Brain microvascular endothelial cell (primary cell): Measurements from ENCODE around the gene KRTAP10-2.
"Not testable (repeated sequence)": the region's sequence is repeated elsewhere in the genome, so short reads cannot be mapped to it uniquely, and the experiment has no call there.

ENCODE experiments used
- DNase-seq: peaks from one replicate; pipeline ENCODE4 v3.0.0-alpha.2; 2020
- H3K27ac ChIP-seq: fragments of 250-450 bp; sonication (Bioruptor Pico); 2 replicates; pipeline ENCODE4 v1.5.1; 2020; ENCODE audit warnings: mild to moderate bottlenecking, moderate library complexity
- H3K27me3 ChIP-seq: fragments of 250-450 bp; sonication (Bioruptor Pico); replicated peaks from 2 replicates; pipeline ENCODE4 v1.5.1; 2020; ENCODE audit warnings: mild to moderate bottlenecking
- H3K36me3 ChIP-seq: fragments of 250-450 bp; sonication (Bioruptor Pico); replicated peaks from 2 replicates; pipeline ENCODE4 v1.5.1; 2020; ENCODE audit warnings: mild to moderate bottlenecking
- H3K4me3 ChIP-seq: 2 replicates; pipeline ENCODE4 v1.5.1; 2011; ENCODE audit warnings: low read depth, mild to moderate bottlenecking, control low read depth, low read length, moderate library complexity
- in situ Hi-C: cut with HindIII; loops from 2 replicates; pipeline ENCODE4 v1.10.0; 2017; ENCODE audit warnings: low sequenced_read_pairs, low pct_ligation_motif_present
- TF ChIP-seq, protein P1 (sequence below): IDR thresholded peaks from 2 replicates; pipeline ENCODE4 v1.5.1; 2011; ENCODE audit warnings: low read depth, mild to moderate bottlenecking, moderate library complexity, low read length, control low read depth, inconsistent platforms; ENCODE audit errors: missing control alignments

The KRTAP10-2 gene

GRCh38 chr21:44583089-44583799 is 31.9 kb upstream of the KRTAP10-2 start:
- TF ChIP-seq, protein P1, sequence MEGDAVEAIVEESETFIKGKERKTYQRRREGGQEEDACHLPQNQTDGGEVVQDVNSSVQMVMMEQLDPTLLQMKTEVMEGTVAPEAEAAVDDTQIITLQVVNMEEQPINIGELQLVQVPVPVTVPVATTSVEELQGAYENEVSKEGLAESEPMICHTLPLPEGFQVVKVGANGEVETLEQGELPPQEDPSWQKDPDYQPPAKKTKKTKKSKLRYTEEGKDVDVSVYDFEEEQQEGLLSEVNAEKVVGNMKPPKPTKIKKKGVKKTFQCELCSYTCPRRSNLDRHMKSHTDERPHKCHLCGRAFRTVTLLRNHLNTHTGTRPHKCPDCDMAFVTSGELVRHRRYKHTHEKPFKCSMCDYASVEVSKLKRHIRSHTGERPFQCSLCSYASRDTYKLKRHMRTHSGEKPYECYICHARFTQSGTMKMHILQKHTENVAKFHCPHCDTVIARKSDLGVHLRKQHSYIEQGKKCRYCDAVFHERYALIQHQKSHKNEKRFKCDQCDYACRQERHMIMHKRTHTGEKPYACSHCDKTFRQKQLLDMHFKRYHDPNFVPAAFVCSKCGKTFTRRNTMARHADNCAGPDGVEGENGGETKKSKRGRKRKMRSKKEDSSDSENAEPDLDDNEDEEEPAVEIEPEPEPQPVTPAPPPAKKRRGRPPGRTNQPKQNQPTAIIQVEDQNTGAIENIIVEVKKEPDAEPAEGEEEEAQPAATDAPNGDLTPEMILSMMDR, result no peak
- in situ Hi-C loops, result no loop called here
- no peaks in the 10 kb centered on the region for H3K36me3 ChIP-seq
- H3K27ac ChIP-seq, result no peak overlapping the region
- H3K4me3 ChIP-seq, result no peak overlapping the region
- DNase-seq, result no peak
- no peaks in the 10 kb centered on the region for H3K27me3 ChIP-seq

GRCh38 chr21:44582055-44582454 is 30.8 kb upstream of the KRTAP10-2 start:
- no peak for DNase-seq
- Histone ChIP-seq H3K27me3 (no peaks in the 10 kb centered on the region), H3K36me3 (no peaks in the 10 kb centered on the region), H3K27ac (no peak overlapping the region), H3K4me3 (no peak overlapping the region)
- TF ChIP-seq, protein P1, result no peak
- in situ Hi-C loops, result no loop called here

DNA sequence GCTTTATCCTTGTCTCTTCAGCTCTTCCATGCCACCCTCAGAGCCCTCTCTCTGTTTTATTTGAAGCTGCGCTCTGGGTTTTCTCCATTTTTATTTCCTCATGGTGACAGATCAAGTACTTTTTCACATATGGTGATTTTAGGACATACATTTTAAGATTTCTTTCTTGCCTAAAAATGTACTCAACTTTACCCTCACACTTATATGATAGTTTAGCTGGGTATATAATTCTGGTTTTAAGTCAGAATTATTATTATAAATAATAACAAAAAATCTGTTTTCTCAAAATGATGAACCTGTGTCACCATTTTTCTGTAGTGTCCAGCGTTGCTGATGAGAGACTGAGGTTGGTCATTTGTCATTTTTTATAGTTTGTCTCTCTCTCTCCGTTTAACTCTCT is 29.9 kb upstream of the KRTAP10-2 start:
- in situ Hi-C loops, result no loop called here
- TF ChIP-seq, protein P1, result no peak
- Histone ChIP-seq H3K27me3 (no peaks in the 10 kb centered on the region), H3K4me3 (no peak overlapping the region), H3K36me3 (no peaks in the 10 kb centered on the region), H3K27ac (no peak overlapping the region)
- no peak for DNase-seq

DNA sequence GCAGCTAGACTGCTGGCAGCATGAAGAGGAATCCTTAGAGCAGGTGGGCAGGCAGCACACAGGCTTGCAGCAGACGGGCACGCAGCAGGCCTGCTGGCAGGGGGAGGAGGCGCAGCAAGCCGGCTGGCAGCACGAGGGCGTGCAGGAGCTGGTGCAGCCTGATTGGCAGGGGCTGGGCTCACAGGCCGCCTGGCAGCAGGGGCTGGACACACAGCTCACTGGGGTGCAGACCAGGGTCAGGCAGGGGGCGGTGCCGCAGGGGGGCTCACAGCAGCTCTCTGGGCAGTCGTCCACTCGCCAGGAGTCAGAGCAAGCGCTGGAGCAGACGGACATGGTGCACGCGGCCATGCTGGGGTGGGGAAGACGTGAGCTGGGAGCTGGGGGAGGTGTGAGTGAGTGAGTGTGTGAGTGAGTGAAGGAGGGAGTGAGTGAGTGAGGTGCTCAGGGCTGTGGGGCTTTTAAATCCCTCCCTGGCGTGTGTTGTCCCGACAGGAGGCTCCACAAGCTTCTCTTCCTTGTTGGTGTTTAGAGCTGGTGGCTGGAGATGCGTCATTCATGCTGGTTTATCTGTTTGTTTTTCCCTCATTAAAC is 29.0 kb upstream of the KRTAP10-2 start, which contains the start of gene KRTAP10-5:
Gene KRTAP10-5 (minus strand): TSS at position 374 of the 591 bp plus-strand sequence. CDS start 26 bp downstream, at position 348.
- in situ Hi-C loops, H3K27me3 ChIP-seq, H3K27ac ChIP-seq, H3K4me3 ChIP-seq, DNase-seq, H3K36me3 ChIP-seq: not testable (repeated sequence)

- Histone ChIP-seq H3K36me3 (no peaks in the 10 kb centered on the region), H3K4me3 (no peak overlapping the region), H3K27ac (no peak overlapping the region), H3K27me3 (no peaks in the 10 kb centered on the region)
- TF ChIP-seq, protein P1, result no peak
- in situ Hi-C loops, result no loop called here
- DNase-seq, result no peak
Observed at GRCh38 chr21:44579833-44580144, 28.5 kb upstream of the KRTAP10-2 start.

- Histone ChIP-seq H3K27ac (no peak overlapping the region), H3K27me3 (no peaks in the 10 kb centered on the region), H3K4me3 (no peak overlapping the region), H3K36me3 (no peaks in the 10 kb centered on the region)
- DNase-seq, result no peak
- TF ChIP-seq, protein P1, result no peak
- in situ Hi-C loops, result no loop called here
Observed at GRCh38 chr21:44579056-44579832, 27.9 kb upstream of the KRTAP10-2 start.
